Fibroblast of pulmonary artery (primary cell): Measurements from ENCODE around the gene IPPK.

Experiments
- DNase-seq: peaks from one replicate; pipeline ENCODE4 v3.0.0-alpha.2; 2010; ENCODE audit warnings: low read depth
- H3K4me3 ChIP-seq: replicated peaks from 2 replicates; pipeline ENCODE4 v1.5.1; 2011; ENCODE audit warnings: low read depth, mild to moderate bottlenecking, control low read depth, low read length, moderate library complexity
- TF ChIP-seq, protein P1 (sequence below): IDR thresholded peaks from 2 replicates; pipeline ENCODE4 v1.5.1; 2011; ENCODE audit warnings: mild to moderate bottlenecking, control low read depth, low read length, inconsistent platforms; ENCODE audit errors: missing control alignments

The IPPK gene

GRCh38 chr9:92639791-92640271 lies 30.1 kb downstream of the IPPK start:
- TF ChIP-seq, protein P1, sequence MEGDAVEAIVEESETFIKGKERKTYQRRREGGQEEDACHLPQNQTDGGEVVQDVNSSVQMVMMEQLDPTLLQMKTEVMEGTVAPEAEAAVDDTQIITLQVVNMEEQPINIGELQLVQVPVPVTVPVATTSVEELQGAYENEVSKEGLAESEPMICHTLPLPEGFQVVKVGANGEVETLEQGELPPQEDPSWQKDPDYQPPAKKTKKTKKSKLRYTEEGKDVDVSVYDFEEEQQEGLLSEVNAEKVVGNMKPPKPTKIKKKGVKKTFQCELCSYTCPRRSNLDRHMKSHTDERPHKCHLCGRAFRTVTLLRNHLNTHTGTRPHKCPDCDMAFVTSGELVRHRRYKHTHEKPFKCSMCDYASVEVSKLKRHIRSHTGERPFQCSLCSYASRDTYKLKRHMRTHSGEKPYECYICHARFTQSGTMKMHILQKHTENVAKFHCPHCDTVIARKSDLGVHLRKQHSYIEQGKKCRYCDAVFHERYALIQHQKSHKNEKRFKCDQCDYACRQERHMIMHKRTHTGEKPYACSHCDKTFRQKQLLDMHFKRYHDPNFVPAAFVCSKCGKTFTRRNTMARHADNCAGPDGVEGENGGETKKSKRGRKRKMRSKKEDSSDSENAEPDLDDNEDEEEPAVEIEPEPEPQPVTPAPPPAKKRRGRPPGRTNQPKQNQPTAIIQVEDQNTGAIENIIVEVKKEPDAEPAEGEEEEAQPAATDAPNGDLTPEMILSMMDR, result no peak
- H3K4me3 ChIP-seq, result no peak overlapping the region
- no peak for DNase-seq

DNA sequence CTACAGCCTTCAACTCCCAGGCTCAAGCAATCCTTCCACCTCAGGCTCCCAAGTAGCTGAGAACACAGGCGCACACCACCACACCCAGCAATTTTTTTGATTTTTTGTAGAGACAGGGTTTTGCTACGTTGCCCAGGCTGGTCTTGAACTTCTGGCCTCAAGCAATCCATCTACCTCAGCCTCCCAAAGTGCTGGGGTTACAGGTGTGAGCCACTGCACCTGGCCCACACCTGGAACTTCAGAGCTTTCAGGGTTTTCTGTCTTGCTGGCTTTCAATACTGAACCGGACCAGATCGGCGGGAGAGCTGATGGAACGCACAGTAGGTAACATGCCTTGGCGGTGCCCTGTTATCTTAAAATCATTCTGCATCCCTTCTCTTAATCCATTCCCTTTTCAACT lies 30.8 kb downstream of the IPPK start:
- TF ChIP-seq, protein P1, result no peak
- H3K4me3 ChIP-seq, result no peak overlapping the region
- DNase-seq, result no peak

- TF ChIP-seq, protein P1, result no peak
- H3K4me3 ChIP-seq, result no peak overlapping the region
- DNase-seq, result no peak
Measured at GRCh38 chr9:92638621-92639101, 31.3 kb downstream of the IPPK start.

- H3K4me3 ChIP-seq, result no peak overlapping the region
- TF ChIP-seq, protein P1, result no peak
- DNase-seq, result no peak
Measured at GRCh38 chr9:92637886-92638620, 31.9 kb downstream of the IPPK start.

DNA sequence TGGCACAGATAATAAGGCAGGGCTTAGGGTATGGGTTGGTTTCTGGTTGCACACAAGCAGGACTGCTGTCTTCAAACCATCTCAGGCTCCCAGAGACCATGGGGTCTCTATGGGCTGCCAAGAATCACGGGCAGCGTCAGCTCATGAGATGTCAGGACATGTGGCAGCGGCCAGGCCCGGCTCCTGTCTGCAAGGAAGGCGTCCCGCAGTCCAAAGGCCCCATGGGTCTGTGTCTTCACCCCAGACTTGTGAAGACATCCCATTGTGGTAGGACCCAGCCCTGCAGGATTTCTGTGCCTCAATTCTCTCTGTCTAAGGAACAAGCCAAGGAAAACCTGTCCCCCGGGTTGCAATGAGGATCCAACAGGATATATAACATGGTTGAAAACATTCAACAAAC lies 32.6 kb downstream of the IPPK start:
- TF ChIP-seq, protein P1, result no peak
- no peak for DNase-seq
- no peak overlapping the region for H3K4me3 ChIP-seq

DNA sequence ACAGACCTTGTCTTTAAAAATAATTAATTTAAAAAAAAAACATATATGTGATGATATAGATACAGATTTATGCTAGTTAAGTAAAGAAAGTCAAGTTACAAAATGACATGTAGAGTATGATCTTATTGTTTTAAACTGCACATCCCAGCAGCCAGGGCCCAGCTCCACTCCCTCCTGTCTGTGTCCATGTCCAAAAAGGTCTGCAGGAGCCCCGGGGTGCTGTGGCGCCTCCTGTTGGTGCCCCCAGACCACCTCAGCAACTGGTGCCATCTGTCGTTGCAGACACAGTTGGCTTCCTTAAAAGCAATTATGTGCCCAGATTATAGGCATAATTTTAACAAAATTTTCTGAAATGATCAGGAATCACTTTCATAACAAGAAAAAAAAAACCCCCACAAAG lies 33.3 kb downstream of the IPPK start:
- H3K4me3 ChIP-seq, result no peak overlapping the region
- TF ChIP-seq, protein P1, result no peak
- no peak for DNase-seq

DNA sequence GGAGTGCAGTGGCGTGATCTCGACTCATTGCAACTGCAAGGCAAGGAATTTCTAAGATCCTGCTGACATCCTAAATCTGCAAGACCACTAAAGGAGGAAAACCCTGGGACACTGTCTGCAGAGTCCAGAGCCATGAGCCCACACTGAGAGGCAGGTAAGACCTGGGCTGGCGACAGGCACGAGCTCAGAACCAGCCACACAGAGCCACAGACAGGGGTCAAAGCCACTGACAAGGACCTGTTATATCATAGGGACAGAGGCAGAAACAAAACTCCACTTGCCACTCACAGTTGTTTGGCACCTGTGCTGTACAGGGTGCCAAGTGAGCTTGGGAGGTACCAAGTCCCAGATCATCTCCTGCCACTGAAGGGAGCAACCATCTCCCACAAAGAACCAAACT lies 34.2 kb downstream of the IPPK start:
- TF ChIP-seq, protein P1, result no peak
- H3K4me3 ChIP-seq, result no peak overlapping the region
- no peak for DNase-seq
